Cardiac septum (tissue), 1 donor: ENCODE measurements around the gene IKZF2. TPM values are rescaled to one million over a fixed set of nuclear protein-coding genes. Genes with fewer than 3 reads are reported as not detected.

Source experiments
- DNase-seq: peaks from one replicate; pipeline ENCODE4 v3.0.0-alpha.2; 2020; ENCODE audit warnings: low spot score
- intact Hi-C: fragments of 100-400 bp; cut with DNase I; formaldehyde crosslinking; loops from one replicate; pipeline ENCODE4 v1.14.0; 2022
- total RNA-seq: library from RNA; stranded (reverse); fragmentation: NEBNext Ultra II Directional; extraction: Animal tissue kit (Norgen Biotek cat#: 25700); gene quantifications from one replicate; pipeline ENCODE4 v1.2.1, GENCODE V29; 2021
- donor health status: DM: no; HTN: no; CAD: no.

IKZF2 gene
- total RNA-seq, 1 donor from 2014 or later = 5.6 TPM

GRCh38 chr2:213105212-213105611 is 46.2 kb downstream of the IKZF2 start:
- intact Hi-C loops = no loop called here
- no peak for DNase-seq

- intact Hi-C loops = loop anchor here (5.0 kb wide), 1 partner anchor 47 kb away; the partner anchor contains the start of gene IKZF2
- no peak for DNase-seq
Measured at GRCh38 chr2:213104903-213105202, 46.6 kb downstream of the IKZF2 start.

GRCh38 chr2:213104092-213104902 is 47.1 kb downstream of the IKZF2 start:
- no peak for DNase-seq
- intact Hi-C loops = loop anchor here (5.0 kb wide), 1 partner anchor 48 kb away; the partner anchor contains the start of gene IKZF2

GRCh38 chr2:213101692-213102460 is 49.5 kb downstream of the IKZF2 start:
- intact Hi-C loops = loop anchor here (5.0 kb wide), 1 partner anchor 50 kb away; the partner anchor contains the start of gene IKZF2
- no peak for DNase-seq

GRCh38 chr2:213101109-213101508 is 50.3 kb downstream of the IKZF2 start:
- intact Hi-C loops = loop anchor here (5.0 kb wide), 1 partner anchor 51 kb away; the partner anchor contains the start of gene IKZF2
- no peak for DNase-seq

- no peak for DNase-seq
- intact Hi-C loops = no loop called here
Measured at GRCh38 chr2:213098612-213099011, 52.8 kb downstream of the IKZF2 start.

GRCh38 chr2:213091765-213092164 is 59.6 kb downstream of the IKZF2 start:
- intact Hi-C loops = no loop called here
- no peak for DNase-seq

- intact Hi-C loops = no loop called here
- DNase-seq = no peak
Measured at GRCh38 chr2:213090772-213091171, 60.6 kb downstream of the IKZF2 start.

GRCh38 chr2:213089438-213089837 is 62.0 kb downstream of the IKZF2 start:
- no peak for DNase-seq

GRCh38 chr2:213087040-213087439 is 64.4 kb downstream of the IKZF2 start:
- intact Hi-C loops = no loop called here
- DNase-seq = no peak

More at GRCh38 chr2:213089438-213089837, 62.0 kb downstream of the IKZF2 start:
- intact Hi-C loops = no loop called here

GRCh38 chr2:213086571-213086970 is 64.8 kb downstream of the IKZF2 start:
- no peak for DNase-seq
- intact Hi-C loops = no loop called here

GRCh38 chr2:213086050-213086449 is 65.4 kb downstream of the IKZF2 start:
- no peak for DNase-seq
- intact Hi-C loops = no loop called here

GRCh38 chr2:213085538-213085937 is 65.9 kb downstream of the IKZF2 start:
- intact Hi-C loops = no loop called here

GRCh38 chr2:213084261-213084660 is 67.2 kb downstream of the IKZF2 start:
- DNase-seq = no peak
- intact Hi-C loops = no loop called here

More at GRCh38 chr2:213085538-213085937, 65.9 kb downstream of the IKZF2 start:
- DNase-seq = no peak

GRCh38 chr2:213080969-213081617 is 70.3 kb downstream of the IKZF2 start:
- DNase-seq = no peak
- intact Hi-C loops = no loop called here

- intact Hi-C loops = no loop called here
- DNase-seq = no peak
Measured at GRCh38 chr2:213079756-213080155, 71.7 kb downstream of the IKZF2 start.

- intact Hi-C loops = no loop called here
Measured at GRCh38 chr2:213078686-213079085, 72.7 kb downstream of the IKZF2 start.

GRCh38 chr2:213069531-213069930 is 81.9 kb downstream of the IKZF2 start:
- intact Hi-C loops = no loop called here
- DNase-seq = no peak

More at GRCh38 chr2:213078686-213079085, 72.7 kb downstream of the IKZF2 start:
- DNase-seq = no peak

- intact Hi-C loops = no loop called here
Measured at GRCh38 chr2:213068676-213069359, 82.6 kb downstream of the IKZF2 start.

GRCh38 chr2:213067888-213068287 is 83.5 kb downstream of the IKZF2 start:
- no peak for DNase-seq
- intact Hi-C loops = no loop called here

More at GRCh38 chr2:213068676-213069359, 82.6 kb downstream of the IKZF2 start:
- DNase-seq = no peak
